Natural killer cell treated with Interleukin-12 subunit alpha and Interleukin-12 subunit beta and Interleukin-15 and Interleukin-18, amount 100 ng/mL, for 72 hours (primary cell): Measurements from ENCODE around the gene C10orf53. TPM values are rescaled to one million over a fixed set of nuclear protein-coding genes. Genes with fewer than 3 reads are reported as not detected.
A peak's percentile ranks its signal among the peaks of the same experiment; 100 is the strongest.
"Not testable (repeated sequence)": the region's sequence is repeated elsewhere in the genome, so short reads cannot be mapped to it uniquely, and the experiment has no call there.

ENCODE experiments used
- ATAC-seq, 2 donors: fragments of 150-1000 bp; cut with Tn5 transposase in 1 of 2; sonication (Bioruptor Pico), chemical (Tn5 transposase) in 1 of 2; 2 replicates each; pipeline ENCODE4 v1.10.0; 2021
- DNase-seq: peaks from one replicate; pipeline ENCODE4 v3.0.0; 2022; ENCODE audit warnings: low spot score
- H3K27ac Mint-ChIP-seq, 2 donors: 1 replicate in 1 of 2; 2 replicates in 1 of 2; pipeline ENCODE4 v1.8.0; 2022; ENCODE audit warnings: mixed read lengths in 2 of 2, mild to moderate bottlenecking in 1 of 2, moderate library complexity in 1 of 2
- H3K27me3 Mint-ChIP-seq, 2 donors: 1 replicate in 1 of 2; 2 replicates in 1 of 2; pipeline ENCODE4 v1.8.0; 2022; ENCODE audit warnings: mixed read lengths in 2 of 2
- H3K36me3 Mint-ChIP-seq: one replicate; pipeline ENCODE4 v1.8.0; 2022; ENCODE audit warnings: mixed read lengths
- H3K4me1 Mint-ChIP-seq, 2 donors: 1 replicate in 1 of 2; 2 replicates in 1 of 2; pipeline ENCODE4 v1.8.0; 2022; ENCODE audit warnings: low read depth in 2 of 2, mixed read lengths in 2 of 2, mild to moderate bottlenecking in 1 of 2
- H3K4me3 Mint-ChIP-seq: one replicate; pipeline ENCODE4 v1.8.0; 2022; ENCODE audit warnings: mixed read lengths
- H3K9me3 Mint-ChIP-seq: 2 replicates; pipeline ENCODE4 v1.8.0; 2022; ENCODE audit warnings: mixed read lengths
- total RNA-seq, 2 donors: library from RNA; stranded (reverse); gene quantifications; one replicate each; pipeline ENCODE4 v1.2.3, GENCODE V29; 2022

Gene C10orf53
- total RNA-seq, 2 donors from 2014 or later = not detected

- no peaks in the 10 kb centered on the region for H3K36me3 Mint-ChIP-seq
- ATAC-seq (no peak), DNase-seq (no peak)
- H3K27me3 Mint-ChIP-seq = peaks cover 18 to 35% of the 10 kb centered on the region in 2 donors
- no peaks in the 10 kb centered on the region for H3K4me1 Mint-ChIP-seq
- peaks cover 7% of the 10 kb centered on the region for H3K9me3 Mint-ChIP-seq
- no peak overlapping the region for H3K27ac Mint-ChIP-seq
- no peak overlapping the region for H3K4me3 Mint-ChIP-seq
Observed at GRCh38 chr10:49713266-49713665, 33.8 kb downstream of the C10orf53 start.

GRCh38 chr10:49715157-49715556, 35.7 kb downstream of the C10orf53 start:
- not testable (repeated sequence) for H3K9me3 Mint-ChIP-seq, H3K4me3 Mint-ChIP-seq
- H3K27me3 Mint-ChIP-seq = peaks cover 13 to 27% of the 10 kb centered on the region in 2 donors

GRCh38 chr10:49726593-49726992, 47.1 kb downstream of the C10orf53 start:
- DNase-seq (no peak), ATAC-seq (no peak)
- Mint-ChIP-seq H3K27ac (no peak overlapping the region), H3K4me3 (no peak overlapping the region), H3K27me3 (peaks cover 4 to 8% of the 10 kb centered on the region in 2 donors), H3K9me3 (peaks cover 4% of the 10 kb centered on the region), H3K36me3 (peaks cover 6% of the 10 kb centered on the region), H3K4me1 (no peaks in the 10 kb centered on the region)

More at GRCh38 chr10:49715157-49715556, 35.7 kb downstream of the C10orf53 start:
- not testable (repeated sequence) for H3K36me3 Mint-ChIP-seq, H3K4me1 Mint-ChIP-seq, ATAC-seq, DNase-seq, H3K27ac Mint-ChIP-seq

GRCh38 chr10:49733866-49734265, 54.4 kb downstream of the C10orf53 start:
- no peaks in the 10 kb centered on the region for H3K9me3 Mint-ChIP-seq
- ATAC-seq (no peak), DNase-seq (no peak)
- no peaks in the 10 kb centered on the region for H3K36me3 Mint-ChIP-seq
- H3K4me3 Mint-ChIP-seq = no peak overlapping the region
- H3K27ac Mint-ChIP-seq = no peak overlapping the region
- peaks cover 0 to 4% of the 10 kb centered on the region in 2 donors for H3K27me3 Mint-ChIP-seq
- H3K4me1 Mint-ChIP-seq = no peaks in the 10 kb centered on the region

- Mint-ChIP-seq H3K27ac (no peak overlapping the region), H3K4me3 (no peak overlapping the region), H3K9me3 (no peaks in the 10 kb centered on the region), H3K4me1 (no peaks in the 10 kb centered on the region), H3K36me3 (no peaks in the 10 kb centered on the region), H3K27me3 (peaks cover 0 to 4% of the 10 kb centered on the region in 2 donors)
- no peak for DNase-seq
- ATAC-seq = no peak
Observed at GRCh38 chr10:49734676-49735075, 55.2 kb downstream of the C10orf53 start.

GRCh38 chr10:49735161-49735560, 55.7 kb downstream of the C10orf53 start:
- H3K9me3 Mint-ChIP-seq = no peaks in the 10 kb centered on the region
- H3K27me3 Mint-ChIP-seq = peaks cover 0 to 2% of the 10 kb centered on the region in 2 donors

GRCh38 chr10:49735848-49736563, 56.6 kb downstream of the C10orf53 start:
- Mint-ChIP-seq H3K36me3 (no peaks in the 10 kb centered on the region), H3K27ac (no peak overlapping the region), H3K4me1 (no peaks in the 10 kb centered on the region), H3K9me3 (no peaks in the 10 kb centered on the region), H3K4me3 (no peak overlapping the region), H3K27me3 (no peaks in the 10 kb centered on the region)
- ATAC-seq (no peak), DNase-seq (no peak)

More at GRCh38 chr10:49735161-49735560, 55.7 kb downstream of the C10orf53 start:
- no peak for ATAC-seq
- H3K27ac Mint-ChIP-seq = no peak overlapping the region
- H3K36me3 Mint-ChIP-seq = no peaks in the 10 kb centered on the region
- H3K4me3 Mint-ChIP-seq = no peak overlapping the region
- H3K4me1 Mint-ChIP-seq = no peaks in the 10 kb centered on the region
- no peak for DNase-seq

GRCh38 chr10:49736564-49737113, 57.2 kb downstream of the C10orf53 start:
- H3K27me3 Mint-ChIP-seq = no peaks in the 10 kb centered on the region
- H3K9me3 Mint-ChIP-seq = no peaks in the 10 kb centered on the region
- H3K4me3 Mint-ChIP-seq = no peak overlapping the region
- no peaks in the 10 kb centered on the region for H3K36me3 Mint-ChIP-seq
- no peaks in the 10 kb centered on the region for H3K4me1 Mint-ChIP-seq
- ATAC-seq (no peak), DNase-seq (no peak)
- H3K27ac Mint-ChIP-seq = no peak overlapping the region

- H3K27me3 Mint-ChIP-seq = no peaks in the 10 kb centered on the region
- no peaks in the 10 kb centered on the region for H3K36me3 Mint-ChIP-seq
- no peak for ATAC-seq
- H3K4me1 Mint-ChIP-seq = no peaks in the 10 kb centered on the region
- no peak for DNase-seq
- no peak overlapping the region for H3K27ac Mint-ChIP-seq
- H3K4me3 Mint-ChIP-seq = no peak overlapping the region
- no peaks in the 10 kb centered on the region for H3K9me3 Mint-ChIP-seq
Observed at GRCh38 chr10:49737474-49738201, 58.2 kb downstream of the C10orf53 start.

- peak in 1 of 2 donors; percentile 1 for ATAC-seq
- no peaks in the 10 kb centered on the region for H3K9me3 Mint-ChIP-seq
Observed at GRCh38 chr10:49738616-49739360, 59.3 kb downstream of the C10orf53 start.

GRCh38 chr10:49739426-49739825, 60.0 kb downstream of the C10orf53 start:
- Mint-ChIP-seq H3K9me3 (no peaks in the 10 kb centered on the region), H3K27me3 (no peaks in the 10 kb centered on the region)
- no peak for ATAC-seq

More at GRCh38 chr10:49738616-49739360, 59.3 kb downstream of the C10orf53 start:
- H3K27me3 Mint-ChIP-seq = no peaks in the 10 kb centered on the region
- H3K36me3 Mint-ChIP-seq = no peaks in the 10 kb centered on the region
- H3K4me1 Mint-ChIP-seq = no peaks in the 10 kb centered on the region
- no peak overlapping the region for H3K4me3 Mint-ChIP-seq
- DNase-seq = no peak
- no peak overlapping the region for H3K27ac Mint-ChIP-seq

GRCh38 chr10:49740346-49741107, 61.1 kb downstream of the C10orf53 start:
- Mint-ChIP-seq H3K4me3 (no peak overlapping the region), H3K36me3 (no peaks in the 10 kb centered on the region), H3K9me3 (no peaks in the 10 kb centered on the region), H3K4me1 (no peaks in the 10 kb centered on the region), H3K27ac (no peak overlapping the region), H3K27me3 (no peaks in the 10 kb centered on the region)
- ATAC-seq (peak in 1 of 2 donors; percentile 4), DNase-seq (no peak)

More at GRCh38 chr10:49739426-49739825, 60.0 kb downstream of the C10orf53 start:
- Mint-ChIP-seq H3K36me3 (no peaks in the 10 kb centered on the region), H3K4me3 (no peak overlapping the region), H3K27ac (no peak overlapping the region), H3K4me1 (no peaks in the 10 kb centered on the region)
- DNase-seq = no peak
